Subcutaneous adipose tissue (tissue), 4 donors: Measurements from ENCODE around the gene AOAH. TPM values are rescaled to one million over a fixed set of nuclear protein-coding genes. Genes with fewer than 3 reads are reported as not detected.

Experiments
- total RNA-seq, 4 donors: library from RNA; depleted of rRNA; stranded (reverse); fragments of >200 nt; gene quantifications; one replicate each; pipeline ENCODE4 v1.1.0, GENCODE V29; 2016
- TF ChIP-seq, protein P1 (sequence below): fragments of 450-650 bp; IDR thresholded peaks from one replicate; pipeline ENCODE4 v1.5.1; 2016; ENCODE audit warnings: low read depth, mild to moderate bottlenecking, control low read depth, antibody characterized with exemption, moderate library complexity

The AOAH gene
- total RNA-seq, 4 donors from 2014 or later: 4.6 to 51.7 (median 15.3) TPM

- TF ChIP-seq, protein P1, sequence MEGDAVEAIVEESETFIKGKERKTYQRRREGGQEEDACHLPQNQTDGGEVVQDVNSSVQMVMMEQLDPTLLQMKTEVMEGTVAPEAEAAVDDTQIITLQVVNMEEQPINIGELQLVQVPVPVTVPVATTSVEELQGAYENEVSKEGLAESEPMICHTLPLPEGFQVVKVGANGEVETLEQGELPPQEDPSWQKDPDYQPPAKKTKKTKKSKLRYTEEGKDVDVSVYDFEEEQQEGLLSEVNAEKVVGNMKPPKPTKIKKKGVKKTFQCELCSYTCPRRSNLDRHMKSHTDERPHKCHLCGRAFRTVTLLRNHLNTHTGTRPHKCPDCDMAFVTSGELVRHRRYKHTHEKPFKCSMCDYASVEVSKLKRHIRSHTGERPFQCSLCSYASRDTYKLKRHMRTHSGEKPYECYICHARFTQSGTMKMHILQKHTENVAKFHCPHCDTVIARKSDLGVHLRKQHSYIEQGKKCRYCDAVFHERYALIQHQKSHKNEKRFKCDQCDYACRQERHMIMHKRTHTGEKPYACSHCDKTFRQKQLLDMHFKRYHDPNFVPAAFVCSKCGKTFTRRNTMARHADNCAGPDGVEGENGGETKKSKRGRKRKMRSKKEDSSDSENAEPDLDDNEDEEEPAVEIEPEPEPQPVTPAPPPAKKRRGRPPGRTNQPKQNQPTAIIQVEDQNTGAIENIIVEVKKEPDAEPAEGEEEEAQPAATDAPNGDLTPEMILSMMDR: no peak
Observed at GRCh38 chr7:36626111-36626510, 98.2 kb downstream of the AOAH start.

- TF ChIP-seq, protein P1: no peak
Observed at GRCh38 chr7:36625247-36625646, 99.0 kb downstream of the AOAH start.

DNA sequence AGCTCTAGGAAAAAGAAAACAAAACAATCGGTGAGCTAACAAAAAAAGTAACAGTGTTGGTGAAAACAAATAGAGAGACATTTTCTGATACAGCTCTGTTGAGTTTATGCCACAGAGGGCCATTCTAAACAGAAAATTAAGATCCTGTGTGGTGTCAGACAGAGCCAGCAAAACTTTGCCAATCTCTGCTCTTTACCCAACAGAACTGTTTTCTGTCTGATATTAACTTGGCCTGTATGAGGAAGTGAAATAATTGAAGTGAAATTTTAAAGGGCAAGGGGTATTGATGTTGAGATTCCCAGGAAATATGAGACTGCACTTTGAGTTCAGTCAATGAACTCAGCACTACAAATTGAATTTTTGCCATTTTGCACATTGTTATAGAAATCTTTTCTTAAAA is 101.0 kb downstream of the AOAH start:
- TF ChIP-seq, protein P1: no peak

- TF ChIP-seq, protein P1: no peak
Observed at GRCh38 chr7:36621396-36621795, 102.9 kb downstream of the AOAH start.

- TF ChIP-seq, protein P1: no peak
Observed at GRCh38 chr7:36620166-36620708, 104.1 kb downstream of the AOAH start.

- TF ChIP-seq, protein P1: no peak
Observed at GRCh38 chr7:36617408-36617807, 106.9 kb downstream of the AOAH start.

GRCh38 chr7:36615852-36616540 is 108.3 kb downstream of the AOAH start:
- TF ChIP-seq, protein P1: no peak
